Neural crest cell (in vitro differentiated cells): ENCODE measurements around the gene NUB1. TPM values are rescaled to one million over a fixed set of nuclear protein-coding genes. Genes with fewer than 3 reads are reported as not detected.
A peak's percentile ranks its signal among the peaks of the same experiment; 100 is the strongest.

Experiments used
- DNase-seq: peaks from one replicate; pipeline ENCODE4 v3.0.0; 2021; ENCODE audit warnings: low read depth, mixed read lengths, low spot score
- H3K27ac Mint-ChIP-seq: one replicate; pipeline ENCODE4 v1.8.0; 2021; ENCODE audit warnings: mild to moderate bottlenecking, mixed read lengths; ENCODE audit not compliant: unreplicated experiment
- H3K27me3 Mint-ChIP-seq: 2 replicates; pipeline ENCODE4 v1.8.0; 2021; ENCODE audit warnings: low read depth, mild to moderate bottlenecking, mixed read lengths
- H3K36me3 Mint-ChIP-seq: 2 replicates; pipeline ENCODE4 v1.8.0; 2021; ENCODE audit warnings: low read depth, mild to moderate bottlenecking, mixed read lengths
- H3K4me1 Mint-ChIP-seq: 2 replicates; pipeline ENCODE4 v1.8.0; 2021; ENCODE audit warnings: mixed read lengths
- H3K4me3 Mint-ChIP-seq: one replicate; pipeline ENCODE4 v1.8.0; 2021; ENCODE audit warnings: mild to moderate bottlenecking, mixed read lengths
- H3K9me3 Mint-ChIP-seq: 2 replicates; pipeline ENCODE4 v1.8.0; 2021; ENCODE audit warnings: mixed read lengths
- total RNA-seq: library from RNA; stranded (reverse); gene quantifications from 2 replicates; pipeline ENCODE4 v1.2.1, GENCODE V29; 2021
- TF ChIP-seq, protein P1 (sequence below): fragments of 200-600 bp; sonication (generic); conservative IDR thresholded peaks from 2 replicates; pipeline ENCODE4 v1.5.0; 2021; ENCODE audit warnings: antibody characterized with exemption, mild to moderate bottlenecking

The NUB1 gene
- total RNA-seq, 1 donor from 2014 or later, result 32.6 TPM

DNA sequence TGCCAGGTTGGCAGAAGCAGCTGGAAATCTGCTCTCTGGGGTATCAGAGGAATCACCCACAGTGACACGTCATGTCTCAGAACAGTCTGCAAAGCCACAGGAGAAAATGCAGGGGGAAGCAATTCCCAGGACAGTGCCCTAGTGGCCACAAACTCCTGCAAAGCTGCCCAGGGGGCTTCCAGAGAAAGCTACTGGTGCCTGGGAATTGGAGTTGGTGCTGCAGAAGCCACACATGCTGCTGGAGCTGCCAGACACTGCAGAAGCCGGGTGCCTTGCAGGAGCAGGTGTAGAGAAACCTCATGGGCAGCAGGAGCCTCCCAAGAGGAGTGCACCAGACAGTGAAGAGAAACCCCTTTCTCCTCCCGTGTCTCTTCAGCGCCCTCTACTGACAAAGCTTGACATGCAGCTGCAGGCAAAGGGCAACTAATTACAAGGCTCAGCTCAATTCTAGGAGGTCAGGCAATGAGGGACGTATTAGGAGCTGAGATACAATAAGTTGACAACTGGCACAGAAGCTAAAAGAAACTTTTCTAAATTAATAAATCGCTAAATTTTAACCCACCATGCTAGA is 30.2 kb upstream of the NUB1 start:
- TF ChIP-seq, protein P1, sequence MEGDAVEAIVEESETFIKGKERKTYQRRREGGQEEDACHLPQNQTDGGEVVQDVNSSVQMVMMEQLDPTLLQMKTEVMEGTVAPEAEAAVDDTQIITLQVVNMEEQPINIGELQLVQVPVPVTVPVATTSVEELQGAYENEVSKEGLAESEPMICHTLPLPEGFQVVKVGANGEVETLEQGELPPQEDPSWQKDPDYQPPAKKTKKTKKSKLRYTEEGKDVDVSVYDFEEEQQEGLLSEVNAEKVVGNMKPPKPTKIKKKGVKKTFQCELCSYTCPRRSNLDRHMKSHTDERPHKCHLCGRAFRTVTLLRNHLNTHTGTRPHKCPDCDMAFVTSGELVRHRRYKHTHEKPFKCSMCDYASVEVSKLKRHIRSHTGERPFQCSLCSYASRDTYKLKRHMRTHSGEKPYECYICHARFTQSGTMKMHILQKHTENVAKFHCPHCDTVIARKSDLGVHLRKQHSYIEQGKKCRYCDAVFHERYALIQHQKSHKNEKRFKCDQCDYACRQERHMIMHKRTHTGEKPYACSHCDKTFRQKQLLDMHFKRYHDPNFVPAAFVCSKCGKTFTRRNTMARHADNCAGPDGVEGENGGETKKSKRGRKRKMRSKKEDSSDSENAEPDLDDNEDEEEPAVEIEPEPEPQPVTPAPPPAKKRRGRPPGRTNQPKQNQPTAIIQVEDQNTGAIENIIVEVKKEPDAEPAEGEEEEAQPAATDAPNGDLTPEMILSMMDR, result peak; percentile 30
- Mint-ChIP-seq H3K36me3 (no peaks in the 10 kb centered on the region), H3K27me3 (no peaks in the 10 kb centered on the region), H3K4me1 (peaks cover 5% of the 10 kb centered on the region), H3K9me3 (peaks cover 2% of the 10 kb centered on the region), H3K4me3 (no peak overlapping the region), H3K27ac (no peak overlapping the region)
- DNase-seq, result no peak

DNA sequence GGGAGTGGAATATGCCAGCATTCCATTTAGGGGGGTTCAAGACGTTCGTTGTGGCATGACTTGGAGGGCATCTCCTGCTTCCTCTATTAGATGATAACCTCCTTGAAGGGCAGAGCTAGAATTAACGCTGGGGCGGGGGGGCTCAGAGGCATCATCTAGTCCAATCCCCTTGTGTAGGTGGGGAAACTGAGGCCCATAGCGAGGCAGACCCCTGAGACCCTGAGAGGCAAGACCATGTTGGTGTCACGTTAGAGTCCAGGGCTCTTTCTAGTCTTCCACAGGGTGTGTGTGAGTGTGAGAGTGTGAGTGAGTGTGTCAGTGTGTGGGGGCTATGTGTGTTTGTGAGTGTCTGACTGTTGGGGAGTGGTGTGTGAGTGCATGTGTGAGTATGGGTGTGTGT is 29.3 kb upstream of the NUB1 start:
- Mint-ChIP-seq H3K36me3 (no peaks in the 10 kb centered on the region), H3K9me3 (peaks cover 2% of the 10 kb centered on the region), H3K27me3 (no peaks in the 10 kb centered on the region), H3K4me3 (no peak overlapping the region), H3K27ac (no peak overlapping the region), H3K4me1 (peaks cover 2% of the 10 kb centered on the region)
- TF ChIP-seq, protein P1, result no peak
- no peak for DNase-seq

DNA sequence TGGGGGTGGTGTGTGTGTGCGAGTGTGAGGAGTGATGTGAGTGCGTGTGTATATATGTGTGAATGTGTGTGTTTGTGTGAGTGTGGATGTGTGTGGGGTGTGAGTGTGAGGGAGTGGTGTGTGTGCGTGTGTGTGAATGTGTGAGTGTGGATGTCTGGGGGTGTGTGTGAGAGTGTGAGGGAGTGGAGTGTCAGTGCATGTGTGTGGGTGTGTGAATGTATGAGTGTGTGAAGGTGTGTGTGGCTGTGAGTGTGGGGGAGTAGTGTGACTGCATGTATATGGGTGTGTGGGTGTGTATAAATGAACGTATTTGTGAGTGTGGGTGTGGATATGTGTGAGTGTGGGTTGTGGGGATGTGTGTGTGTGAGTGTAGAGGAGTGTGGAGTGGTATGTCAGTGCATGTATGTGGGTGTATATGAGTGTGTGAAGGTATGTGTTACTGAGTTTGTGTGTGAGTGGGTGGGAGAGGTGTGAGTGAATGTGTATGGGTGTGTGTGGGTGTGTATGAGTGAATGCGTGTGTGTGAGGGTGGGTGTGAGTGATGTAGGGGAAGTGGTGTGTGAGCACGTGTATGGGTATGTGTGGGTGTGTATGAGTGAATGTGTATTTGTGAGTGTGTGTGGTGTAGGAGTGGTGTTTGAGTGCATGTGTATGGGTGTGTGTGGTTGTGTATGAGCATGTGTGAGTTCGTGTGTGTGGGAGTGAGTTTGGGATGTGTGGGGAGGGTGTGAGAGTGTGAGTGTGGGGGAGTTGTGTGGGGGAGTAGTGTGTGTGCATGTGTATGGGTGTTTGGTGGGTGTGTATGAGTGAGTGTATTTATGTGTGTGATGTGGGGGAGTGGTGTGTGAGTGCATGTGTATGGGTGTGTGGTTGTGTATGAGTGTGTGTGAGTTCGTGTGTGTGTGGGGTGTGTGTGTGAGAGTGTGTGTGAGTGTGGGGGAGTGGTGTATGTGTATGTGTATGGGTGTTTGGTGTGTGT is 28.5 kb upstream of the NUB1 start:
- Mint-ChIP-seq H3K27me3 (no peaks in the 10 kb centered on the region), H3K4me3 (no peak overlapping the region), H3K4me1 (no peaks in the 10 kb centered on the region), H3K27ac (no peak overlapping the region), H3K36me3 (no peaks in the 10 kb centered on the region), H3K9me3 (peaks cover 2% of the 10 kb centered on the region)
- no peak for DNase-seq
- TF ChIP-seq, protein P1, result no peak

DNA sequence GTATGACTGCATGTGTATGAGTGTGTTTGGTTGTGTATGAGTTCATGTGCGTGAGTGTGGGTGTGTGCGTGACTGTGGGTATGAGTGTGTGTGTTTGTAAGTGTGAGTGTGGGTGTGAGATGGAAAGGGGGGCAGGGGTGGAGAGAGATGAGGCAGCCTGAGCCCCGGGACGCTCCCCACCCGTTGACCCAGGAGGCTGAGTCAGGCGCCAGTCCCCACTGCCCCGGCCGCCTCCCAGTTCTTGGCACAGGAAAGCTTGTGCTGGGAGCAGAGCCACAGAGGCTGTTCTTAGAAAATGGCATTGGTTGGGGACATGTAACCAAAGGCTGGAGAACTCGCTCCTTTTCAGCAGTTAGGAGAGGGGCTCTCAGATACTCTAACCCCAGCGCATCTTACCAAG is 27.8 kb upstream of the NUB1 start:
- H3K27me3 Mint-ChIP-seq, result peaks cover 2% of the 10 kb centered on the region
- H3K4me1 Mint-ChIP-seq, result no peaks in the 10 kb centered on the region
- H3K27ac Mint-ChIP-seq, result no peak overlapping the region

DNA sequence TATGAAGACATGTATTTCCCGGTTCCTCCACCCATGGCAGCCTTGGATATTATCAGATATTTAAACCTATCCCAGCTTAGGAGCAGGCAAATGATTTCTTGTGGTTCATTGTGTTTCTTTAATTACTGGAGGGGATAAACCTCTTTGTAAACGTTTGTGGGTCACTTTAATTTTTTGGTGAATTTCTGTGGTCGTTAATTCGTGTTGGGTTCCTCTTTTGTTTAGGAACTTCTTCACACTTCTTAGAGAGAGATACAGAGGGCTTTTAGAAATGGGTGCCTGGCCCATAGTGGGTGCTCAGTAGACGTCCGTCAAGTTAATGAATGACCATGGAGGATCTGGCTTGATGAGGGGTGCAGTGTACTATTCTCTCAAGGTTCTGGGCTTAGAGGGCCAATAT is 27.2 kb upstream of the NUB1 start:
- H3K36me3 Mint-ChIP-seq, result peaks cover 2% of the 10 kb centered on the region
- no peaks in the 10 kb centered on the region for H3K4me1 Mint-ChIP-seq
- H3K9me3 Mint-ChIP-seq, result peaks cover 10% of the 10 kb centered on the region
- no peak for DNase-seq
- H3K4me3 Mint-ChIP-seq, result no peak overlapping the region
- peaks cover 2% of the 10 kb centered on the region for H3K27me3 Mint-ChIP-seq
- TF ChIP-seq, protein P1, result no peak
- H3K27ac Mint-ChIP-seq, result no peak overlapping the region

More for the DNA sequence above, 27.8 kb upstream of the NUB1 start:
- TF ChIP-seq, protein P1, result no peak
- DNase-seq, result no peak
- Mint-ChIP-seq H3K36me3 (peaks cover 2% of the 10 kb centered on the region), H3K4me3 (no peak overlapping the region), H3K9me3 (peaks cover 6% of the 10 kb centered on the region)
